ENCODE results near the gene ZNF674.
"Not testable (repeated sequence)": the region's sequence is repeated elsewhere in the genome, so short reads cannot be mapped to it uniquely, and the experiment has no call there.

Gene ZNF674

GRCh38 chrX:46567388-46567787 is 22.2 kb upstream of the ZNF674 start:
- DNase-seq = no peak

GRCh38 chrX:46561824-46562657 is 16.8 kb upstream of the ZNF674 start:
- peak in 2 of 3 experiments; percentile 13 to 69 for DNase-seq

GRCh38 chrX:46559062-46559461 is 13.8 kb upstream of the ZNF674 start:
- DNase-seq = no peak

GRCh38 chrX:46554942-46555341 is 9.7 kb upstream of the ZNF674 start:
- peak in 2 of 3 experiments; percentile 1 to 48 for DNase-seq

GRCh38 chrX:46553935-46554334 is 8.7 kb upstream of the ZNF674 start:
- DNase-seq = no peak

- no peak for DNase-seq
These were observed 6.4 kb upstream of the ZNF674 start for GRCh38 chrX:46551494-46552128.

- no peak for DNase-seq
These were observed 4.7 kb upstream of the ZNF674 start for GRCh38 chrX:46549914-46550313.

- DNase-seq = no peak
These were observed 2.6 kb upstream of the ZNF674 start for GRCh38 chrX:46547857-46548256.

GRCh38 chrX:46544527-46544926 is 694 bp downstream of the ZNF674 start:
- not testable (repeated sequence) for DNase-seq

GRCh38 chrX:46543441-46543840 is 1.8 kb downstream of the ZNF674 start:
- no peak for DNase-seq

GRCh38 chrX:46531442-46531841 is 13.8 kb downstream of the ZNF674 start:
- DNase-seq = no peak

- DNase-seq = not testable (repeated sequence)
These were observed 14.8 kb downstream of the ZNF674 start for GRCh38 chrX:46530404-46530908.

- DNase-seq = peak in 1 of 3 experiments; percentile 27
These were observed 15.3 kb downstream of the ZNF674 start for GRCh38 chrX:46529740-46530403.

GRCh38 chrX:46528640-46529039 is 16.6 kb downstream of the ZNF674 start:
- not testable (repeated sequence) for DNase-seq

GRCh38 chrX:46506076-46506475 is 39.1 kb downstream of the ZNF674 start:
- no peak for DNase-seq

- DNase-seq = no peak
These were observed 42.4 kb downstream of the ZNF674 start for GRCh38 chrX:46502848-46503247.

- no peak for DNase-seq
These were observed 45.2 kb downstream of the ZNF674 start for GRCh38 chrX:46500054-46500453.

GRCh38 chrX:46488712-46489111 is 56.5 kb downstream of the ZNF674 start:
- DNase-seq = no peak

GRCh38 chrX:46485897-46486296 is 59.3 kb downstream of the ZNF674 start:
- peak in 1 of 3 experiments; percentile 20 for DNase-seq

- DNase-seq = not testable (repeated sequence)
These were observed 66.6 kb downstream of the ZNF674 start for GRCh38 chrX:46478634-46479033.

GRCh38 chrX:46477435-46477834 is 67.8 kb downstream of the ZNF674 start:
- DNase-seq = no peak

- no peak for DNase-seq
These were observed 80.0 kb downstream of the ZNF674 start for GRCh38 chrX:46465203-46465602.

GRCh38 chrX:46463682-46464081 is 81.5 kb downstream of the ZNF674 start:
- DNase-seq = no peak
